Astrocyte (in vitro differentiated cells and primary cell): ENCODE data around the gene KRTAP2-1.

Experiments used
- EZH2 ChIP-seq: IDR thresholded peaks from 2 replicates; pipeline ENCODE4 v1.6.1; 2012; ENCODE audit warnings: mild to moderate bottlenecking, low read length, inconsistent platforms; ENCODE audit not compliant: insufficient read depth
- TF ChIP-seq, protein P1 (sequence below): IDR thresholded peaks from 2 replicates; pipeline ENCODE4 v1.5.1; 2011; ENCODE audit warnings: low read depth, mild to moderate bottlenecking, inconsistent platforms, low read length, moderate library complexity; ENCODE audit not compliant: insufficient read depth

DNA sequence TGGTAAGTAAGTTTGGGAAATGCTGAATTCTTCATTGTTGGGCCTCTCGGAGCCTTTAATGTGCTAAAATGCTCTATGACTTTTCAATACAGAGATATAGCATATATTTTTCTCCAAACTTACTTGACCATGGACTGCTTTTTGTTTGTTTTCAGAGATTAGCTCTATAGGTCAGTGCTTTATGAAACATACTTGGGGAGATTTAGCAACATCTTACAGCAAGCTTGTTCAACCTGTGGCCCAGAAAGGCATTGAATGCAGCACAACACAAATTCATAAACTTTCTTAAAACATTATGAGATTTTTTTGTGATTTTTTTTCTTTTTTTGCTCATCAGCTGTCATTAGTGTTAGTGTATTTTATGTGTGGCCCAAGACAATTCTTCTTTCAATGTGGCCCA, 37.2 kb downstream of the KRTAP2-1 start:
- TF ChIP-seq, protein P1, sequence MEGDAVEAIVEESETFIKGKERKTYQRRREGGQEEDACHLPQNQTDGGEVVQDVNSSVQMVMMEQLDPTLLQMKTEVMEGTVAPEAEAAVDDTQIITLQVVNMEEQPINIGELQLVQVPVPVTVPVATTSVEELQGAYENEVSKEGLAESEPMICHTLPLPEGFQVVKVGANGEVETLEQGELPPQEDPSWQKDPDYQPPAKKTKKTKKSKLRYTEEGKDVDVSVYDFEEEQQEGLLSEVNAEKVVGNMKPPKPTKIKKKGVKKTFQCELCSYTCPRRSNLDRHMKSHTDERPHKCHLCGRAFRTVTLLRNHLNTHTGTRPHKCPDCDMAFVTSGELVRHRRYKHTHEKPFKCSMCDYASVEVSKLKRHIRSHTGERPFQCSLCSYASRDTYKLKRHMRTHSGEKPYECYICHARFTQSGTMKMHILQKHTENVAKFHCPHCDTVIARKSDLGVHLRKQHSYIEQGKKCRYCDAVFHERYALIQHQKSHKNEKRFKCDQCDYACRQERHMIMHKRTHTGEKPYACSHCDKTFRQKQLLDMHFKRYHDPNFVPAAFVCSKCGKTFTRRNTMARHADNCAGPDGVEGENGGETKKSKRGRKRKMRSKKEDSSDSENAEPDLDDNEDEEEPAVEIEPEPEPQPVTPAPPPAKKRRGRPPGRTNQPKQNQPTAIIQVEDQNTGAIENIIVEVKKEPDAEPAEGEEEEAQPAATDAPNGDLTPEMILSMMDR, result no peak
- no peak for TF ChIP-seq EZH2
